GM19463 (cell line): ENCODE data around the gene ST3GAL6.
A peak's percentile ranks its signal among the peaks of the same experiment; 100 is the strongest.
"Not testable (repeated sequence)": the region's sequence is repeated elsewhere in the genome, so short reads cannot be mapped to it uniquely, and the experiment has no call there.

Source experiments
- ATAC-seq: cut with Tn5 transposase; IDR thresholded peaks from one replicate; pipeline ENCODE4 v1.9.1; 2021; ENCODE audit warnings: mild to moderate bottlenecking, moderate library complexity; ENCODE audit not compliant: unreplicated experiment

ST3GAL6 gene

DNA sequence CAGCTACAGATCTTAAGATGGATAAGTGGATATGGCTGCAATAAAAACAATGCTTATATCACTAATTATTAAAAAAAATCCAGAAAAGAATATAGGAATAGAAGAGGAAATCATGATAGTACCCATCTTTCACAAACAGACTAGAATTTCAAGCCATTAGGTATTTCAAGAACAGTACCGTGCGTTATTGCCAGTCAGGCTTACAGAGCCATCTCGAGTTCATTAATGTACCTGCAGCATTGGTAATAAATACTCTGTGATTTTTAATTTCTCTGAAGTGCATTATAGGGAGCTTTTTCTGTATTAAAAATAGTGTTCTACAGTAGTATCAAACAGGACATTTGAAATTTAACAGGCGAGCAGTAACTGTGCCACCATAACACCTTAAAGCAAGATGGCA is 35.7 kb downstream of the ST3GAL6 start:
- no peak for ATAC-seq

GRCh38 chr3:98799479-98799878 is 36.3 kb downstream of the ST3GAL6 start:
- ATAC-seq: no peak

DNA sequence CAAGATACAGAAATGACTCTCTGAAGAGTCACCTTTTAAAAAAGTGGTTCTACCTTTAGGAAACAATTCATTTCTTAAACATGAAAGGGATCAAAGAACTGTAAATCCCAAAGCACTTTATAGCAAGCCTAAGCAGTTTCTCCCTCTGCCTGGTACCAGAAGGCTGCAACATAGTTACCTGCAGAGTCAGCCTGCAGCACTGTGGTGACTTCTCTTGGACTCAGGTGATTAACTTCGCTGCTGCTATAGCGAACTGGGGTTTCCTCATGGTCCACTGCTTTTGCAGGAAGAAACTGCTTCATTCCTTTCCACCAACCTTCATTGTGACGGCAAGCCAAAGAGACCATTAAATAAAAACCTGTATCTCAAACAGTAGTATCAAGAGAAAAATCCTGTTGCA is 37.3 kb downstream of the ST3GAL6 start:
- ATAC-seq: no peak

GRCh38 chr3:98801043-98801747 is 38.1 kb downstream of the ST3GAL6 start:
- ATAC-seq: no peak

GRCh38 chr3:98805571-98805970 is 42.4 kb downstream of the ST3GAL6 start:
- no peak for ATAC-seq

DNA sequence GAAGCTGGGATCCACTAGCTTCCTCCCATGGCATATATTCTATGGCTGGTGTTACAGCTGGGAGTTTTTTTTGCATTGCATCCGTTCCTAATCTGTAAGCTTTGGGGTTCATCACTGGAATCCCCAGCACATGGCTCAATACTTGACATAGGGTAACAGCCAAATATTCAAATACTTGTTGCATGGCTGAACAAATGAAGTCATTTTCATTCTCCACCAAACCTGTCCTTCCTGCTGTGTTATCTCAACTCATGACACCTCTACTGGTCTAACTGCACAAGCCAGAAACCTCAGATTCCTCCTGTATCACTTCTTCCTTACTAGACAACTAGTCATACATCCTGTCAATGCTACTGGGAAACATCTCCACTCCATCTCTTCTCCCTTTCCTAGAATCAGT is 43.4 kb downstream of the ST3GAL6 start:
- no peak for ATAC-seq

DNA sequence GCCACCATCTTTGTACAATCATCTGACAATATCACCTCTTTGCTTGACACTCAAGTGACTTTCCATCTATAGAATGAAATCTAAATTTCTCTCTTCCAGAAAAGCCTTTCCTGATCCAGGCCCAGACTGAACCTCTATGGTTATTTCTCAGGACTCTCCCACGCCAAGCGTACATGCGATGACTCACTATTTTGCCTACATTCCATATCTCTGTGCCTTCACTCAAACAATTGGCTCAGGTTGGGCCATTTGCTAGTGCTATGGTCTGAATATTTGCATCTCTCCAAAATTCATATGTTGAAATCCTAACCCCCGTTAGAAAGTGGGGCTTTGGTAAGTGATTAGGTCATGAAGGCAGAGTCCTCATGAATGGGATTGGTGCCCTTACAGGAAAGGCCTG is 43.9 kb downstream of the ST3GAL6 start:
- no peak for ATAC-seq

GRCh38 chr3:98807561-98807960 is 44.4 kb downstream of the ST3GAL6 start:
- no peak for ATAC-seq

- no peak for ATAC-seq
Observed at GRCh38 chr3:98808071-98808470, 44.9 kb downstream of the ST3GAL6 start.

GRCh38 chr3:98809557-98809956 is 46.4 kb downstream of the ST3GAL6 start:
- ATAC-seq: no peak

DNA sequence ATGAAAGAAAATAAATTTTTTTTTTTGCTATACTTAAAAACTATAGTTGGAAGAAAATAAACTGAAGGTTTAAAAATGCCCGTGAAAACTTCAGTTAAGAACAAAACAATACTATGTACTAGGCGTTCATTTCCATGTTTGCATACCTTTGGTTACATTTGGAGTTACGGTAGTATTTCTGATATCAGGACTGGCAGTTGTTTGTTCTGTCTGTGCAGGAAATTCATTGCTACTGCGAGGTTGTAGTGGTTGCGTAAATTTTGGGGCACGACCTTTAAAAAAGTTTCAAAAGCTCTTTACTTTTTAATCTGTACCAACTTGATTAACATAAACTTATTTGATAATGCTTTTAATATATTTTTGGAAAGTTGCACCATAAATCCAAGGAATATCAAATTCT is 47.9 kb downstream of the ST3GAL6 start:
- no peak for ATAC-seq

- no peak for ATAC-seq
Observed at GRCh38 chr3:98812851-98813374, 49.8 kb downstream of the ST3GAL6 start.

- ATAC-seq: no peak
Observed at GRCh38 chr3:98814817-98815420, 51.8 kb downstream of the ST3GAL6 start.

- ATAC-seq: peak; percentile 67
Observed at GRCh38 chr3:98817547-98818041, 54.5 kb downstream of the ST3GAL6 start.

DNA sequence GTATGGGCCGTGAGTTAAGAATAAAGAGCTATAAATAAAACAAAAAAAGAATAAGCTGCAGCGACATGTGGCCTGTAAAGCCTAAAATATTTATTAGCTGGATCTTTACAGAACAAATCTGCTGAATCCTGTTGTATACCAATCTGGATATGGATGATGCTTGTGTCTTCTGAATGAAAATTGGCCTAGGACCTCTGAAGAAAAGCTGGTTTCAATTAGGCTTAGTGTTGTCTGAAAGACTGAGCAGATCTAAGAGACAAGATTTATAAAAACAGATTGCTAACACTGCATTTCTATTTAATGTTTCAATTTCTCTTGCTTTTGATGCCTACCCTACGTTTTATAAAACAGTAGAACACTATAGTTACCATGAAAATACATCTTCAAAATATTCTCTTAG is 57.9 kb downstream of the ST3GAL6 start:
- ATAC-seq: no peak

DNA sequence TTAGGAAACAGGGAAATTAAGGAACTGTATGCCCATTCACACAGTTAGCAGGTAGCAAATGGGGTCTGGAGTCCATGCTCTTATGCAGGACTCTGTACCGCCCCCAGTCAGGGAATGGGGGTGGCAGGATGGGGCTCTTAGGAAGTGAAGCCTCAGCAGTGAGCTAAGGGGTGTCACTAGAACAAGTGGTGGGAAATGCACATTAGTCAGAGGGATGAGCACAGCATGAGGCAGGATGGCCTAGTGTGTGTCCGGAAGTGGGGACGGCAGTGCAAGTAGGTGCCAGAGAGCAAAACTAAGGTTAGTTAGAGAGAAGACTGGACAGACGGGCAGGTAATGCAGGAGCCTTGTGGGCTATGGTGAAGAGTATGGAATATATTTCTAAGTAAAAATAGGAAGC is 60.7 kb downstream of the ST3GAL6 start:
- ATAC-seq: no peak

DNA sequence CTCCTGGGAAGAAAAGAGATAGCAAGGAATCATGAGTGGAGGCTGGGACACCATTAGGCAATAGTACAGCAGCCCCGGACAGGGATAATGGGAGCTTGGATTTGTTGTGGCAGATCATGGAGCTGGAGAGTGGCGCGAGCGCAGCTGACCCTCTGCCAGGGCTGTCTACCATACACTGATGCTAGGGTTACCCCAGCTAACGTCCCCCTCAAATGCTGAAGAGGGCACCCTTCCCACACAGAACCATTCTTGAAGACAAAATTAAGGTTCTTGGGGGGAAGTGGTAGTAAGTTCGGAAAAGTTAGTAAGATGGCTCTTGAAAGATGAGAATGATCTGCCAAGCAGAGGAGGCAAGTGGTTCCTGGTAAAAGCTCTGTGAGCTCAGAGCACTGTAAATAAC is 61.1 kb downstream of the ST3GAL6 start:
- no peak for ATAC-seq

GRCh38 chr3:98826126-98826525 is 63.0 kb downstream of the ST3GAL6 start:
- ATAC-seq: no peak

- ATAC-seq: no peak
Observed at GRCh38 chr3:98827221-98827920, 64.2 kb downstream of the ST3GAL6 start.

GRCh38 chr3:98829246-98829832 is 66.2 kb downstream of the ST3GAL6 start:
- ATAC-seq: no peak

DNA sequence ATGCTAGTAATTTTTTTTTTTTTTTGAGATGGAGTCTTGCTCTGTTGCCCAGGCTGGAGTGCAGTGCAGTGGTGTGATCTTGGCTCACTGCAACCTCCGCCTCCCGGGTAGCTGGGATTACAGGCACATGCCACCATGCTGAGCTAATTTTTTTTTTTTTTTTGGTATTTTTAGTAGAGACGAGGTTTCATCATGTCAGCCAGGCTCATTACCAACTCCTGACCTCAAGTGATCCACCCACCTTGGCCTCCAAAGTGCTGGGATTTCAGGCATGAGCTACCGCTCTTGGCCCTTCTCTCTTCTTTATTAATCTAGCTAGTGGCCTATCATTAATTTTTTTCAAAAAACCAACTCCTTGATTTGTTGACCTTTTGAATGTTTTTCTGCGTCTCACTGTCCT is 67.9 kb downstream of the ST3GAL6 start:
- not testable (repeated sequence) for ATAC-seq
